HEK293T (cell line): Measurements from ENCODE around the gene OR51E1.

Experiments
- BHLHE40 ChIP-seq: fragments of 450-650 bp; IDR thresholded peaks from 2 replicates; pipeline ENCODE4 v1.6.1; 2016; ENCODE audit warnings: mild to moderate bottlenecking, moderate library complexity, borderline replicate concordance
- ELF4 ChIP-seq: fragments of 450-650 bp; IDR thresholded peaks from 2 replicates; pipeline ENCODE4 v1.6.1; 2017; ENCODE audit warnings: antibody characterized with exemption
- FOXA1 ChIP-seq: fragments of 450-650 bp; IDR thresholded peaks from 2 replicates; pipeline ENCODE4 v1.6.1; 2016; ENCODE audit warnings: mild to moderate bottlenecking
- L3MBTL2 ChIP-seq: fragments of 450-650 bp; conservative IDR thresholded peaks from 2 replicates; pipeline ENCODE4 v1.6.1; 2016; ENCODE audit warnings: mild to moderate bottlenecking
- LEF1 ChIP-seq: fragments of 450-650 bp; IDR thresholded peaks from 2 replicates; pipeline ENCODE4 v1.6.1; 2017; ENCODE audit warnings: mild to moderate bottlenecking, borderline replicate concordance
- TARDBP ChIP-seq: fragments of 450-650 bp; IDR thresholded peaks from 2 replicates; pipeline ENCODE4 v1.6.1; 2016

GRCh38 chr11:4673781-4674180 is 30.0 kb downstream of the OR51E1 start:
- TF ChIP-seq ELF4: no peak
- TF ChIP-seq TARDBP: no peak
- TF ChIP-seq BHLHE40: no peak
- TF ChIP-seq L3MBTL2: no peak
- TF ChIP-seq LEF1: no peak
- TF ChIP-seq FOXA1: no peak
